ENCODE data around the gene RAB40C. TPM values are rescaled to one million over a fixed set of nuclear protein-coding genes. Genes with fewer than 3 reads are reported as not detected.

The RAB40C gene
- total RNA-seq, 1 experiment from 2014 or later, result 22.5 TPM

GRCh38 chr16:647173-647902, 57.5 kb downstream of the RAB40C start:
- no peak for DNase-seq (ENCODE audit: low spot score)
- no peaks in the 10 kb centered on the region for H3K27me3 Mint-ChIP-seq (ENCODE audit: low read depth)
- H3K4me3 Mint-ChIP-seq, result no peak overlapping the region
- no peaks in the 10 kb centered on the region for H3K9me3 Mint-ChIP-seq
- no peak overlapping the region for H3K27ac Mint-ChIP-seq
- 0 out of 2 replicates have a peak, but pooled peaks have one; percentile 18 for TF ChIP-seq MLX (CRISPR knock-in tag; IDR thresholded peaks at IDR 0.05)
- TF ChIP-seq ATF3 (CRISPR knock-in tag; conservative IDR thresholded peaks at IDR 0.05), result no peak
- no peak for TF ChIP-seq NR3C1 (CRISPR knock-in tag; conservative IDR thresholded peaks at IDR 0.05; ENCODE audit: low read depth)
- 0 out of 2 replicates have a peak, but pooled peaks have one; percentile 15 for TF ChIP-seq NFATC4 (CRISPR knock-in tag; IDR thresholded peaks at IDR 0.05)
- CTCF ChIA-PET, result interaction anchor here (0.6 to 6.4 kb wide), 31 partner anchors 10 to 277 kb away, joined by 3 to 54 read pairs (median 5); partner anchors contain the start of genes ANTKMT, CIAO3, DECR2 and METTL26
- POLR2A ChIA-PET, result interaction anchor here (0.5 to 2.3 kb wide), 3 partner anchors 9 to 265 kb away, joined by 4 to 7 read pairs (median 7); partner anchors contain the start of gene METTL26
- ATAC-seq, result no peak
- H3K4me1 Mint-ChIP-seq, result peaks cover 10% of the 10 kb centered on the region; the same call in 1 of the 2 replicates
- H3K36me3 Mint-ChIP-seq, result no peaks in the 10 kb centered on the region

DNA sequence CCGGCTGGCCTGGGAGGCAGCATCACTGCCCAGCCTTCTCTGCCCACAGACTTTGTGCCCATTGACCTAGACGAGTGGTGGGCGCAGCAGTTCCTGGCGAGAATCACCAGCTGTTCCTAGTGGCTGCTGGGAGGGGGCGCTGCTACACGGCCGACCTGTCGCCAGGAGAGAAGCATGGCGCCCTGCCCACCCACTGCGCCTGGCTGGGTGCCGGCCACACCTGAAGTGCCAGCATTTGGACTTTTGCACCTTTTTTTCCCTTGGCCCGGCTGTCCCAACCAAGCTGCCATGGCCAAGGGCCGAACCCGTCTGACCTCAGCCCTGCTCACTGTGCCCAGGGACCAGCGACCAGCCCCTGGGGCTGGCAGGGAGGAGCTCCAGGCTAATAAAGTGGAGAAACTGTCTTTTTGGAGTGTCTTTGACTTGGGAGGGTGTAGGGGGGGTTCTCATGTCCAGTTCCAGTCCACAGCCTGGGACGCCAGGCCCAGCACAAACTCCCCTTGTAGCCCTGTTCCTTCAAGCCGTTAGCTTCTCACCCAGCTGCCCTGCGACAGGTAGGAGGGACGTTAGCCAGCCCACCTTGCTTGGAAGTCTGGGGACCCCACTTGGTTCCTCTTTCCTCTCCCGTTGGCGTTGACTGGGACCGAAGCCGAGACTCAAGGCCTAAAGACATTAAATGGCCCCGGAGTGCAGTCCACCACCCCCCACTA, 58.4 kb downstream of the RAB40C start:
- Mint-ChIP-seq H3K36me3 (no peaks in the 10 kb centered on the region), H3K4me1 (peaks cover 10% of the 10 kb centered on the region; the same call in 1 of the 2 replicates), H3K4me3 (peak overlapping the region; percentile 73), H3K9me3 (no peaks in the 10 kb centered on the region), H3K27ac (no peak overlapping the region; the same call in 1 of the 2 replicates), H3K27me3 (ENCODE audit: low read depth) (no peaks in the 10 kb centered on the region)
- ChIA-PET POLR2A (interaction anchor here (1.0 to 2.3 kb wide), 4 partner anchors 10 to 134 kb away, joined by 3 to 7 read pairs (median 6); partner anchors contain the start of genes METTL26 and RHBDL1), CTCF (interaction anchor here (0.6 to 6.4 kb wide), 39 partner anchors 10 to 278 kb away, joined by 3 to 54 read pairs (median 5); partner anchors contain the start of genes ANTKMT, CAPN15, CIAO3 and DECR2)
- peak; percentile 39 for ATAC-seq
- DNase-seq (ENCODE audit: low spot score), result peak; percentile 62
- TF ChIP-seq ETV6 (CRISPR knock-in tag; IDR thresholded peaks at IDR 0.05) (no peak), ZNF423 (CRISPR knock-in tag; IDR thresholded peaks at IDR 0.05) (no peak), FOXJ3 (CRISPR knock-in tag; IDR thresholded peaks at IDR 0.05; ENCODE audit: borderline replicate concordance) (no peak), SMAD4 (CRISPR knock-in tag; IDR thresholded peaks at IDR 0.05) (no peak), CREB1 (CRISPR knock-in tag; IDR thresholded peaks at IDR 0.05) (no peak), MAX (CRISPR knock-in tag; IDR thresholded peaks at IDR 0.05) (no peak), ZNF121 (CRISPR knock-in tag; IDR thresholded peaks at IDR 0.05) (no peak), ZBTB43 (CRISPR knock-in tag; IDR thresholded peaks at IDR 0.05) (0 out of 2 replicates have a peak, but pooled peaks have one; percentile 11), HMGXB4 (CRISPR knock-in tag; IDR thresholded peaks at IDR 0.05) (0 out of 2 replicates have a peak, but pooled peaks have one; percentile 38), ZSCAN18 (CRISPR knock-in tag; IDR thresholded peaks at IDR 0.05) (no peak), ELF4 (CRISPR knock-in tag; IDR thresholded peaks at IDR 0.05; ENCODE audit: low read depth) (no peak), FOXK1 (CRISPR knock-in tag; IDR thresholded peaks at IDR 0.05) (no peak), JAZF1 (CRISPR knock-in tag; IDR thresholded peaks at IDR 0.05) (no peak), ZBTB21 (CRISPR knock-in tag; IDR thresholded peaks at IDR 0.05; ENCODE audit: borderline replicate concordance) (no peak), FOXP1 (CRISPR knock-in tag; IDR thresholded peaks at IDR 0.05; ENCODE audit: borderline replicate concordance) (no peak), GRHL2 (CRISPR knock-in tag; IDR thresholded peaks at IDR 0.05; ENCODE audit: insufficient replicate concordance, severe bottlenecking) (no peak)
- TF ChIP-seq, protein P1, sequence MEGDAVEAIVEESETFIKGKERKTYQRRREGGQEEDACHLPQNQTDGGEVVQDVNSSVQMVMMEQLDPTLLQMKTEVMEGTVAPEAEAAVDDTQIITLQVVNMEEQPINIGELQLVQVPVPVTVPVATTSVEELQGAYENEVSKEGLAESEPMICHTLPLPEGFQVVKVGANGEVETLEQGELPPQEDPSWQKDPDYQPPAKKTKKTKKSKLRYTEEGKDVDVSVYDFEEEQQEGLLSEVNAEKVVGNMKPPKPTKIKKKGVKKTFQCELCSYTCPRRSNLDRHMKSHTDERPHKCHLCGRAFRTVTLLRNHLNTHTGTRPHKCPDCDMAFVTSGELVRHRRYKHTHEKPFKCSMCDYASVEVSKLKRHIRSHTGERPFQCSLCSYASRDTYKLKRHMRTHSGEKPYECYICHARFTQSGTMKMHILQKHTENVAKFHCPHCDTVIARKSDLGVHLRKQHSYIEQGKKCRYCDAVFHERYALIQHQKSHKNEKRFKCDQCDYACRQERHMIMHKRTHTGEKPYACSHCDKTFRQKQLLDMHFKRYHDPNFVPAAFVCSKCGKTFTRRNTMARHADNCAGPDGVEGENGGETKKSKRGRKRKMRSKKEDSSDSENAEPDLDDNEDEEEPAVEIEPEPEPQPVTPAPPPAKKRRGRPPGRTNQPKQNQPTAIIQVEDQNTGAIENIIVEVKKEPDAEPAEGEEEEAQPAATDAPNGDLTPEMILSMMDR (IDR thresholded peaks at IDR 0.05), result peak; percentile 43; the same call in 1 of the 2 replicates
- TF ChIP-seq, protein P2, sequence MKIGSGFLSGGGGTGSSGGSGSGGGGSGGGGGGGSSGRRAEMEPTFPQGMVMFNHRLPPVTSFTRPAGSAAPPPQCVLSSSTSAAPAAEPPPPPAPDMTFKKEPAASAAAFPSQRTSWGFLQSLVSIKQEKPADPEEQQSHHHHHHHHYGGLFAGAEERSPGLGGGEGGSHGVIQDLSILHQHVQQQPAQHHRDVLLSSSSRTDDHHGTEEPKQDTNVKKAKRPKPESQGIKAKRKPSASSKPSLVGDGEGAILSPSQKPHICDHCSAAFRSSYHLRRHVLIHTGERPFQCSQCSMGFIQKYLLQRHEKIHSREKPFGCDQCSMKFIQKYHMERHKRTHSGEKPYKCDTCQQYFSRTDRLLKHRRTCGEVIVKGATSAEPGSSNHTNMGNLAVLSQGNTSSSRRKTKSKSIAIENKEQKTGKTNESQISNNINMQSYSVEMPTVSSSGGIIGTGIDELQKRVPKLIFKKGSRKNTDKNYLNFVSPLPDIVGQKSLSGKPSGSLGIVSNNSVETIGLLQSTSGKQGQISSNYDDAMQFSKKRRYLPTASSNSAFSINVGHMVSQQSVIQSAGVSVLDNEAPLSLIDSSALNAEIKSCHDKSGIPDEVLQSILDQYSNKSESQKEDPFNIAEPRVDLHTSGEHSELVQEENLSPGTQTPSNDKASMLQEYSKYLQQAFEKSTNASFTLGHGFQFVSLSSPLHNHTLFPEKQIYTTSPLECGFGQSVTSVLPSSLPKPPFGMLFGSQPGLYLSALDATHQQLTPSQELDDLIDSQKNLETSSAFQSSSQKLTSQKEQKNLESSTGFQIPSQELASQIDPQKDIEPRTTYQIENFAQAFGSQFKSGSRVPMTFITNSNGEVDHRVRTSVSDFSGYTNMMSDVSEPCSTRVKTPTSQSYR (CRISPR knock-in tag; IDR thresholded peaks at IDR 0.05), result no peak

All from WTC11 (cell line).